Omental fat pad (tissue), 4 donors: ENCODE measurements around the gene CGN. TPM values are rescaled to one million over a fixed set of nuclear protein-coding genes. Genes with fewer than 3 reads are reported as not detected.

Source experiments
- ATAC-seq: fragments of 150-250 bp; one replicate; pipeline ENCODE4 v1.9.1; 2016; ENCODE audit warnings: mild to moderate bottlenecking, moderate library complexity; ENCODE audit not compliant: low FRiP score
- DNase-seq: peaks from one replicate; pipeline ENCODE4 v3.0.0-alpha.2; 2019; ENCODE audit warnings: low spot score
- CTCF ChIP-seq, 3 donors: fragments of 450-650 bp; IDR thresholded peaks; one replicate each; pipeline ENCODE4 v1.5.1; 2016 to 2017; ENCODE audit warnings: antibody characterized with exemption in 3 of 3, mild to moderate bottlenecking in 3 of 3, moderate library complexity in 2 of 3
- small RNA-seq: library from RNA; depleted of rRNA; stranded (forward); fragments of <200 nt; gene quantifications from one replicate; pipeline ENCODE3, GENCODE V24; 2016
- total RNA-seq, 4 donors: library from RNA; depleted of rRNA; stranded (reverse); fragments of >200 nt; gene quantifications; one replicate each; pipeline ENCODE4 v1.1.0, GENCODE V29; 2016

The CGN gene
- total RNA-seq, 4 donors from 2014 or later, result 0.32 to 44.6 (median 8.0) TPM

GRCh38 chr1:151583796-151584195 lies 72.6 kb downstream of the CGN start:
- no peak for ATAC-seq
- no peak for DNase-seq

GRCh38 chr1:151584278-151584677 lies 73.1 kb downstream of the CGN start:
- TF ChIP-seq CTCF (IDR thresholded peaks at IDR 0.05), result no peak
- DNase-seq (no peak), ATAC-seq (no peak)

More at GRCh38 chr1:151583796-151584195, 72.6 kb downstream of the CGN start:
- no peak for TF ChIP-seq CTCF (IDR thresholded peaks at IDR 0.05)

DNA sequence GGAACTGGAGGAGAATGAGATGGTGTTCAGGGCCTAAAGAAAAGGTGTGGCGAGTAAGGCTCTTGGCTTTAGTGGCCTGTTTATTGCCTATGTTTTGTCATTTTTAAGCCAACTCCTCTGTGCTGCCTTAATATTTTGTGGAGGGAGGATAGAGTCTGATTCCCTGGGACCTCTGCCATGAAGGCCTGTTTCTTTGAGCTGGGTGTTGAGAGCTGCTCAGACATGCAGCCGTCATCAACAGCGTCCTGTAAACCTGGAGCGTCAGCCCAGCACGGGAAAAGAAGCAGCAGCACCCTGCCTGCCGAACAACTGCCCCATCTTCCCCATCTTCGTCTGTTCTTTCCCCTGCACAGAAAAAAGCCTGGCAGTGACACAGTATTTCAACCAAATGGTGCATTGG lies 73.6 kb downstream of the CGN start:
- no peak for DNase-seq
- no peak for TF ChIP-seq CTCF (IDR thresholded peaks at IDR 0.05)
- no peak for ATAC-seq

- ATAC-seq (peak; percentile 50), DNase-seq (no peak)
- TF ChIP-seq CTCF (IDR thresholded peaks at IDR 0.05), result no peak
Observed at GRCh38 chr1:151585622-151586021, 74.4 kb downstream of the CGN start.

Small RNAs within 50 kb of the gene (small RNA-seq; reads per million reads assigned to genes)
- not detected for gene MIR554
- not detected for gene RF00405

Other genes with a start within 250 kb of the CGN start
- gene ZNF687, start 229.1 kb upstream of the CGN start, total RNA-seq, result 10 to 100 TPM; 10.1 to 15.3 (median 14.2) TPM
- gene PI4KB, start 184.0 kb upstream of the CGN start, total RNA-seq, result 100 to 1,000 TPM in 1 of 4 donors, 10 to 100 TPM in 3; 80.4 to 109 (median 87.2) TPM
- 10 to 100 TPM; 20.1 to 50.6 (median 24.4) TPM for gene RFX5, start 164.1 kb upstream of the CGN start, total RNA-seq
- gene SELENBP1, start 138.7 kb upstream of the CGN start, total RNA-seq, result 100 to 1,000 TPM in 2 of 4 donors, 10 to 100 TPM in 2; 35.7 to 190 (median 128) TPM
- gene PSMB4, start 111.8 kb upstream of the CGN start, total RNA-seq, result 100 to 1,000 TPM; 218 to 238 (median 231) TPM
- 10 to 100 TPM; 32.9 to 60.8 (median 40.1) TPM for gene POGZ, start 51.9 kb upstream of the CGN start, total RNA-seq
- 10 to 100 TPM in 1 of 4 donors, 1 to 10 TPM in 3; 5.0 to 12.8 (median 7.7) TPM for gene TUFT1, start 28.9 kb downstream of the CGN start, total RNA-seq
- 10 to 100 TPM; 21.3 to 41.9 (median 33.6) TPM for gene SNX27, start 100.7 kb downstream of the CGN start, total RNA-seq
- gene CELF3, start 205.4 kb downstream of the CGN start, total RNA-seq, result not detected
- gene RIIAD1, start 210.1 kb downstream of the CGN start, total RNA-seq, result not detected